Large intestine (tissue), 3 donors: ENCODE measurements around the gene POMC. TPM values are rescaled to one million over a fixed set of nuclear protein-coding genes. Genes with fewer than 3 reads are reported as not detected.

ENCODE experiments used
- DNase-seq, 2 donors: peaks; one replicate each; pipeline versions ENCODE4 v3.0.0 to v3.0.0-alpha.2; 2013
- H3K27ac ChIP-seq: one replicate; pipeline ENCODE4 v1.5.1; 2013; ENCODE audit warnings: low read length
- H3K27me3 ChIP-seq: 2 replicates; pipeline ENCODE4 v1.6.1; 2013; ENCODE audit warnings: low read length; ENCODE audit not compliant: control insufficient read depth, insufficient read depth
- H3K36me3 ChIP-seq: 2 replicates; pipeline ENCODE4 v1.6.1; 2013; ENCODE audit warnings: low read length; ENCODE audit not compliant: control insufficient read depth, insufficient read depth
- H3K4me1 ChIP-seq: one replicate; pipeline ENCODE4 v1.6.1; 2013; ENCODE audit warnings: low read length; ENCODE audit not compliant: control insufficient read depth, insufficient read depth
- H3K4me3 ChIP-seq: one replicate; pipeline ENCODE4 v1.5.1; 2013; ENCODE audit warnings: low read length
- H3K9me3 ChIP-seq: one replicate; pipeline ENCODE4 v1.6.1; 2013; ENCODE audit warnings: mild to moderate bottlenecking, low read depth, low read length, moderate library complexity; ENCODE audit not compliant: control insufficient read depth
- WGBS: methylation state at CpG from one replicate; pipeline ENCODE4 v1.1.5; 2013; ENCODE audit warnings: low lambda C conversion rate; ENCODE audit not compliant: insufficient coverage; 5-methylcytosine and 5-hydroxymethylcytosine counted together
- polyA plus RNA-seq: library from polyadenylated mRNA; unstranded; fragments of 120-200 nt; gene quantifications from one replicate; pipeline ENCODE4 v1.2.1, GENCODE V29; 2013

POMC gene
- polyA plus RNA-seq, 1 donor = 4.0 TPM

GRCh38 chr2:25125189-25125588 lies 43.2 kb downstream of the POMC start:
- Histone ChIP-seq H3K4me1 (no peaks in the 10 kb centered on the region), H3K4me3 (no peak overlapping the region), H3K36me3 (no peaks in the 10 kb centered on the region), H3K9me3 (no peaks in the 10 kb centered on the region), H3K27ac (no peak overlapping the region), H3K27me3 (no peaks in the 10 kb centered on the region)
- WGBS = no CpG with 5 or more reads among the region's 7 CpGs
- no peak for DNase-seq

- Histone ChIP-seq H3K27ac (no peak overlapping the region), H3K4me1 (no peaks in the 10 kb centered on the region), H3K27me3 (no peaks in the 10 kb centered on the region), H3K36me3 (no peaks in the 10 kb centered on the region), H3K9me3 (no peaks in the 10 kb centered on the region), H3K4me3 (no peak overlapping the region)
- no CpG with 5 or more reads among the region's 5 CpGs for WGBS
- DNase-seq = no peak
These were observed 44.7 kb downstream of the POMC start for GRCh38 chr2:25123682-25124081.

GRCh38 chr2:25122367-25122766 lies 46.0 kb downstream of the POMC start:
- Histone ChIP-seq H3K27ac (no peak overlapping the region), H3K4me3 (no peak overlapping the region), H3K9me3 (no peaks in the 10 kb centered on the region), H3K27me3 (no peaks in the 10 kb centered on the region), H3K36me3 (no peaks in the 10 kb centered on the region), H3K4me1 (no peaks in the 10 kb centered on the region)
- no peak for DNase-seq
- WGBS = no CpG with 5 or more reads among the region's 3 CpGs

- no peak for DNase-seq
- Histone ChIP-seq H3K36me3 (no peaks in the 10 kb centered on the region), H3K4me3 (no peak overlapping the region), H3K27me3 (no peaks in the 10 kb centered on the region), H3K9me3 (no peaks in the 10 kb centered on the region), H3K4me1 (no peaks in the 10 kb centered on the region), H3K27ac (no peak overlapping the region)
- WGBS = no CpG with 5 or more reads among the region's 11 CpGs
These were observed 49.1 kb downstream of the POMC start for GRCh38 chr2:25119263-25119662.

GRCh38 chr2:25116956-25117355 lies 51.4 kb downstream of the POMC start:
- H3K36me3 ChIP-seq = no peaks in the 10 kb centered on the region
- WGBS = no CpG with 5 or more reads among the region's 13 CpGs
- DNase-seq = no peak

GRCh38 chr2:25115902-25116301 lies 52.5 kb downstream of the POMC start:
- no peaks in the 10 kb centered on the region for H3K36me3 ChIP-seq
- no peaks in the 10 kb centered on the region for H3K27me3 ChIP-seq
- H3K27ac ChIP-seq = no peak overlapping the region
- WGBS = no CpG with 5 or more reads among the region's 4 CpGs
- H3K4me1 ChIP-seq = no peaks in the 10 kb centered on the region
- H3K9me3 ChIP-seq = no peaks in the 10 kb centered on the region
- no peak for DNase-seq
- H3K4me3 ChIP-seq = no peak overlapping the region

More at GRCh38 chr2:25116956-25117355, 51.4 kb downstream of the POMC start:
- Histone ChIP-seq H3K27me3 (no peaks in the 10 kb centered on the region), H3K27ac (no peak overlapping the region), H3K4me1 (no peaks in the 10 kb centered on the region), H3K4me3 (no peak overlapping the region), H3K9me3 (no peaks in the 10 kb centered on the region)

GRCh38 chr2:25115249-25115883 lies 53.0 kb downstream of the POMC start:
- Histone ChIP-seq H3K27ac (no peak overlapping the region), H3K9me3 (no peaks in the 10 kb centered on the region), H3K27me3 (no peaks in the 10 kb centered on the region), H3K4me3 (no peak overlapping the region), H3K4me1 (no peaks in the 10 kb centered on the region), H3K36me3 (no peaks in the 10 kb centered on the region)
- no peak for DNase-seq
- WGBS = 80% methylated on average over 2 of the region's 9 CpGs

GRCh38 chr2:25112113-25112512 lies 56.3 kb downstream of the POMC start:
- Histone ChIP-seq H3K4me1 (no peaks in the 10 kb centered on the region), H3K4me3 (no peak overlapping the region), H3K27ac (no peak overlapping the region), H3K36me3 (no peaks in the 10 kb centered on the region), H3K9me3 (no peaks in the 10 kb centered on the region), H3K27me3 (no peaks in the 10 kb centered on the region)
- no CpG with 5 or more reads among the region's 3 CpGs for WGBS
- no peak for DNase-seq

Other genes starting within 250 kb of the POMC start
- gene ADCY3, start 248.3 kb downstream of the POMC start, polyA plus RNA-seq = 18.4 TPM
- gene DNAJC27, start 196.6 kb downstream of the POMC start, polyA plus RNA-seq = 6.5 TPM
- gene EFR3B, start 126.5 kb downstream of the POMC start, polyA plus RNA-seq = 6.2 TPM
- gene DNMT3A, start 173.3 kb upstream of the POMC start, polyA plus RNA-seq = 50.2 TPM